Mucosa of rectum (tissue), 2 donors: Measurements from ENCODE around the gene ZMYND15.
A peak's percentile ranks its signal among the peaks of the same experiment; 100 is the strongest.

ENCODE experiments used
- H3K27ac ChIP-seq, 2 donors: one replicate each; pipeline ENCODE4 v1.7.0; 2013; ENCODE audit warnings: inconsistent platforms in 2 of 2, low read depth in 2 of 2, low read length in 2 of 2
- H3K27me3 ChIP-seq, 2 donors: one replicate each; pipeline ENCODE4 v1.7.0; 2013; ENCODE audit warnings: low read length in 2 of 2; ENCODE audit not compliant: control insufficient read depth in 2 of 2, insufficient read depth in 2 of 2
- H3K36me3 ChIP-seq, 2 donors: one replicate each; pipeline ENCODE4 v1.7.0; 2013; ENCODE audit warnings: low read length in 2 of 2; ENCODE audit not compliant: control insufficient read depth in 2 of 2, insufficient read depth in 2 of 2
- H3K4me1 ChIP-seq, 2 donors: one replicate each; pipeline ENCODE4 v1.7.0; 2013; ENCODE audit warnings: low read length in 2 of 2, mild to moderate bottlenecking in 1 of 2; ENCODE audit not compliant: control insufficient read depth in 2 of 2, insufficient read depth in 2 of 2
- H3K4me3 ChIP-seq, 2 donors: one replicate each; pipeline ENCODE4 v1.7.0; 2013; ENCODE audit warnings: low read length in 2 of 2
- H3K9ac ChIP-seq, 2 donors: one replicate each; pipeline ENCODE4 v1.7.0; 2013; ENCODE audit warnings: low read length in 2 of 2, low read depth in 1 of 2, mild to moderate bottlenecking in 1 of 2
- H3K9me3 ChIP-seq, 2 donors: one replicate each; pipeline ENCODE4 v1.7.0; 2013; ENCODE audit warnings: low read length in 2 of 2; ENCODE audit not compliant: control insufficient read depth in 2 of 2
- donor health status: healthy.
- donor health status: Normal muscosa, but diverticular disease.

The ZMYND15 gene

DNA sequence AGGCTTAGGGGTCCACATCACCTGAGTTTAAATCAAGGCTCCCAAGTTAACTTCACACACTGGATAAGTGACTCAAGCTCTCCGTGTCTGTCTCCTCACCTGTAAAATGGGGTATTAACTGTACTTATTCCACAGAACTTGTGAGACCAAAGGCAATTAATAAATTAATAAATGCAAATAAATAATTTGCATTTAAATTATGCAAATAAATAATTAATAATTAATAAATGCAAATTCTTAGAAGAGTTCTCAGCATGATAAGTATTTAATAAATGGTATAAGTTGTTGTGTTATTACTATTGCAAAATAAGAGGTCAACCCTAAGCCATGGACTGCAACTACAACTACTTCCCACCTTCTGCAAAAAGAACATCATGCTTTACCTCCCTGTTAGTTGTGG is 13.8 kb downstream of the ZMYND15 start:
- Histone ChIP-seq H3K4me1 (no peaks in the 10 kb centered on the region), H3K9ac (no peak overlapping the region), H3K27me3 (peaks cover 0 to 5% of the 10 kb centered on the region in 2 donors), H3K36me3 (no peaks in the 10 kb centered on the region), H3K9me3 (no peaks in the 10 kb centered on the region), H3K4me3 (no peak overlapping the region), H3K27ac (no peak overlapping the region)

DNA sequence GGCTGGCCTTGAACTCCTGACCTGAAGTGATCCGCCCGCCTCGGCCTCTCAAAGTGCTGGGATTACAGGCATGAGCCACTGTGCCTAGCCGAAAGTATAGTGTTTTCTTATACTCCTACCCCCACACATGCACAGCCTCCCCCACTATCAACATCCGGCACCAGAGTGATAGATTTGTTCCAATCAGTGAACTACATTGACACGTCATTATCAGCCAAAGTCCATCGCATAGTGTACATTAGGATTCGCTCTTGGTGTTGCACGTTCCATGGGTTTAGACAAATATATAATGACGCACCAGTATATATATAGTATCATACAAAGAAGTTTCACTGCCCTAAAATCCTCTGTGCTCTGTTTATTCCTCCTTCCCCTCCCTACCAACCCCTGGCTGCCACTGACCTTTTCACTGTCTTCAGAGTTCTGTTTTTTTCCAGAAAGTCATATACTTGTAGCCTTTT is 20.2 kb downstream of the ZMYND15 start:
- Histone ChIP-seq H3K4me3 (no peak overlapping the region), H3K27ac (no peak overlapping the region), H3K9me3 (no peaks in the 10 kb centered on the region), H3K4me1 (no peaks in the 10 kb centered on the region), H3K9ac (no peak overlapping the region), H3K36me3 (no peaks in the 10 kb centered on the region), H3K27me3 (no peaks in the 10 kb centered on the region)

DNA sequence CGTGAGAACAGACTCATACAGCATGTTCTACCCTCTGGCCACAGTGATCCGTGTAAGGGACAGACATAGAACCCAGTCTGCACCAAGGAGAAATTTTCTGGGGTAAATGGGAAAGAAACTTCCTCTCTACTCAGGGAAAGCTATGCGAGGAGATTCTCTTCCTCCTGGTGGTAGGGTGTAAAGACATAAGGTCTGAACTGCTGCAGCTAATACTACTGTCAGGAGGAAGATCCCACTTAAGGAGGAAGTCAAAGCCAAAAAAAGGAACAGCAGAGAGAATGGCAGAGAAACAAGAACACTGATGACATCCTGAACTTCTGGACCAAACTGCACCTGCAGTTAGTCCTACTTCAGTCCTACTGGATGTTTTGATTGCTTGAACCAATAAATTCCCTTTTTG is 25.0 kb downstream of the ZMYND15 start:
- Histone ChIP-seq H3K4me1 (no peaks in the 10 kb centered on the region), H3K9me3 (no peaks in the 10 kb centered on the region), H3K36me3 (no peaks in the 10 kb centered on the region), H3K9ac (no peak overlapping the region), H3K4me3 (no peak overlapping the region), H3K27me3 (no peaks in the 10 kb centered on the region), H3K27ac (peak overlapping the region in 1 of 2 donors; percentile 56)

DNA sequence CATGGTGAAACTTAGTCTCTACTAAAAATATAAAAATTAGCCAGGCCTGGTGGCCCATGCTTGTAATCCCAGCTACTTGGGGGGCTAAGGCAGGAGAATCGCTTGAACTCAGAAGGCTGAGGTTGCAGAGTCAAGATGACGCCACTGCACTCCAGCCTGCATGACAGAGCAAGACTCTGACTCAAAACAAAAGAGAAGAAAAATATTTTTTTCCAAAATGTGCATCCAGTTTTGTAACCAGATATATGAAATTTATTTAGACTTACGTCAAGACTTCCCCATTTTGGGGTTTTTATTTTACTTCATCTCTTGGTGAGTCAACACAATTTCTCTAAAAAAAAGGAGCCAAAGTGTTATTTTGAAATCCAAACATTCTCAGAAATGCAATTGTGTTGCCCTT is 26.6 kb downstream of the ZMYND15 start:
- H3K36me3 ChIP-seq = no peaks in the 10 kb centered on the region
- H3K9ac ChIP-seq = no peak overlapping the region
- H3K9me3 ChIP-seq = no peaks in the 10 kb centered on the region
- H3K27ac ChIP-seq = peak overlapping the region; percentile 43 to 47
- no peaks in the 10 kb centered on the region for H3K27me3 ChIP-seq
- H3K4me1 ChIP-seq = peaks cover 0 to under 1% of the 10 kb centered on the region in 2 donors
- H3K4me3 ChIP-seq = no peak overlapping the region

DNA sequence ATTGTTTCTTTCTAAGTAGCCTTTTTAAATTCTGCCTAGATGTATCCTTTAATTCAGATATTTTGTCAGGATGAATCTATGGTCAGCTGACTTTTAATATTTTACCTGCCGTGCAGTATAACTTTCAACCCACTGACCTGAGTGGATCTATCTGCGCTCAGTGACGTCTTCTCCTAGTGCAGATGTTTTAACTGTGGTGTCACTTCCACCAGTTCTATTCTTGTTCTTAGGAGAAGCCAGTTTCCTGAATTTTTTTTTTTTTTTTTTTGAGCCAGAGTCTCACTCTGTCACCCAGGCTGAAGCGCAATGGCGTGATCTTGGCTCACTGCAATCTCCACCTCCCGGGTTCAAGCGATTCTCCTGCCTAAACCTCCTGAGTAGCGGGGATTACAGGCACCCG is 27.1 kb downstream of the ZMYND15 start:
- Histone ChIP-seq H3K4me1 (peaks cover 4 to 5% of the 10 kb centered on the region in 2 donors), H3K4me3 (no peak overlapping the region), H3K27me3 (no peaks in the 10 kb centered on the region), H3K36me3 (no peaks in the 10 kb centered on the region), H3K9me3 (no peaks in the 10 kb centered on the region), H3K9ac (no peak overlapping the region), H3K27ac (peak overlapping the region; percentile 43 to 47)

DNA sequence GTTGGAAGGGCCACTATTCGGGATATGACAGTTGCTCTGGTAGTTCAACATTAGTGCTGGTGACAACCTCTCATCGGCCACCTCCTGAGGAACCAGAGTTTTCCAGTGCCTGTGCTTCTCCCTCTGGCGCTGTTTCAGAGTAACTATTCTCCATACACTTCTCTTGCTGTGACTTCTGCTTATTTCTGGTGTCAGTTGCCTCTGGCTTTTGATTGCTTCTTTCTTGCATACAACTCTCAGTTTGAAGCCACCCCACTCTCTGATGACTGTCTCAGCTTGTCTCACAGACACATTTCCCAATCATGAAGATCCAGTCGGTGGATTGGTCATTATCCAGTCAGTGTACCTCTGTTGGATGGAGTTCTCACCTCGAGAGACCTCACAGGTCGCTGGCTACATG is 28.7 kb downstream of the ZMYND15 start:
- no peaks in the 10 kb centered on the region for H3K36me3 ChIP-seq
- no peaks in the 10 kb centered on the region for H3K9me3 ChIP-seq
- H3K9ac ChIP-seq = no peak overlapping the region
- no peak overlapping the region for H3K27ac ChIP-seq
- H3K4me1 ChIP-seq = peaks cover 12 to 15% of the 10 kb centered on the region in 2 donors
- H3K4me3 ChIP-seq = no peak overlapping the region
- H3K27me3 ChIP-seq = no peaks in the 10 kb centered on the region

DNA sequence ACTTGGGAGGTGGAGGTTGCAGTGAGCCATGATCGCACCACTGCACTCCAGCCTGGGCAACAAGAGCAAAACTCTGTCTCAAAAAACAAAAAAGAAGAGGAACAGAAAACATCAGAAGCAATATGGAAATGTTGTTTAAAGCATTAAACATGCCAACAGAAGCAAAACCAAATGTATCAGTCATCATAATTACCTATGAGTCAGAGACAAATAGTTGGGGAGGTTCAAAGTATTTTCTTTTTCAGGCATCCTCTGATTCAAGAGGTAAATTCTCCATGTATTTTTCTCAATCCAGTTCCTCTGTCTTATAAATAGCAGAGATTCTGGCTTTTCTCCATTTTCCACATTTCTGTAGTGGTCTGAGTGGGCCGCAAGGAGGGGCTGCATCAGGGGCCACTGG is 30.0 kb downstream of the ZMYND15 start:
- Histone ChIP-seq H3K27ac (no peak overlapping the region), H3K9me3 (no peaks in the 10 kb centered on the region), H3K36me3 (no peaks in the 10 kb centered on the region), H3K4me3 (no peak overlapping the region), H3K4me1 (peaks cover 12 to 15% of the 10 kb centered on the region in 2 donors), H3K9ac (no peak overlapping the region), H3K27me3 (no peaks in the 10 kb centered on the region)

DNA sequence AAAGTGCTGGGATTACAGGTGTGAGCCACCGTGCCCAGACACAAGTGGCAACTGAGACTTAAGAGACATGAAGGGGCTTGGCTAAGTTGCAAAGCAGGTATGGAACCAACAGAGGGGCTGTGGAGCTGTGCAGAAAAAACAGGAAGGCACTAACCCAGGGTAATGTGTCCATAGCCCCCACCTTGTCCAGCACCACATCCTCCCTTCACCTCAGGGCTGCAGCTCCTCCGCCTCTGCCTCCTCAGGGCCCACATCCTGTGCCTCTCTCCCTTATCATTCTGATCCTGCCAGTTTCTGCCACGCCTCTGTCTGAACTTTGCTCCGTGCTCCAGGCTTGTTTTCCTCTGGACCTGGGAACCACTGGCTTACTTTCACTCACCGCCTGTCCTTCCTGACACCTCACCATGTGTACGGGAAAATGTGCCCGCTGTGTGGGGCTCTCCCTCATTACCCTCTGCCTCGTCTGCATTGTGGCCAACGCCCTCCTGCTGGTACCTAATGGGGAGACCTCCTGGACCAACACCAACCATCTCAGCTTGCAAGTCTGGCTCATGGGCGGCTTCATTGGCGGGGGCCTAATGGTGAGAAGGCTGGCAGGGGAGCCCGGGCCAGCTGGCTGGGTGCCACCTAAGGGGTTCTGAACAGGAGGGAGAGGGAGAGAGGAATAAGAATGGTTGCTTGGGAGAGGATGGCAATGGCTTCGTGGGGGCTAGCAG is 32.0 kb downstream of the ZMYND15 start, which contains the start of gene TM4SF5:
TSS of gene TM4SF5 (plus strand) at position 368 of the 716 bp plus-strand sequence. CDS start at position 405, 37 bp downstream.
- H3K9ac ChIP-seq = peak within 1 kb of the TSS; percentile 52 to 68
- H3K36me3 ChIP-seq = no peaks in the 10 kb centered on the region
- peak within 1 kb of the TSS; percentile 58 to 64 for H3K4me3 ChIP-seq
- no peaks in the 10 kb centered on the region for H3K27me3 ChIP-seq
- peak within 1 kb of the TSS; percentile 86 to 90 for H3K27ac ChIP-seq
- H3K4me1 ChIP-seq = peaks cover 12 to 15% of the 10 kb centered on the region in 2 donors
- H3K9me3 ChIP-seq = no peaks in the 10 kb centered on the region

DNA sequence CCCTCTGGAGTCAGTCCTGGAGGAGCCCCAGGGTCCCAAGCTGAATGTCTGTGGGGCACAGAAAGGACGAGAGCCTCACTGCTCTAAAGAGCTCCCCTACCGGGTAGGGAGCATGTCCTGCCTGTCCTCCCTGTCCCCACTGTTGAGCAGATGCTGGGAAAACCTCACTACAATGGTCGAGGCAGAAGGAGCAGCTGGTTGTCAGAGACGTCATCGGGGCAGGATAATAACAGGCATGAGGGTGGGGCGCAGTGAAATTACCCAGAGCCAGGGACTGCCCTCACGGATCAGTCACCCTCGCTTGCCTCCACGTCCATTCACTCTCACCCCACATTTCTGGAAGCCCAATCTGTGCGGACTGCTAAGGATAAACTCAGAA is 32.6 kb downstream of the ZMYND15 start:
- Histone ChIP-seq H3K4me1 (peaks cover 12 to 15% of the 10 kb centered on the region in 2 donors), H3K4me3 (peak overlapping the region; percentile 58 to 64), H3K27ac (peak overlapping the region; percentile 86 to 90), H3K36me3 (no peaks in the 10 kb centered on the region), H3K27me3 (no peaks in the 10 kb centered on the region), H3K9ac (peak overlapping the region; percentile 52 to 68), H3K9me3 (no peaks in the 10 kb centered on the region)

DNA sequence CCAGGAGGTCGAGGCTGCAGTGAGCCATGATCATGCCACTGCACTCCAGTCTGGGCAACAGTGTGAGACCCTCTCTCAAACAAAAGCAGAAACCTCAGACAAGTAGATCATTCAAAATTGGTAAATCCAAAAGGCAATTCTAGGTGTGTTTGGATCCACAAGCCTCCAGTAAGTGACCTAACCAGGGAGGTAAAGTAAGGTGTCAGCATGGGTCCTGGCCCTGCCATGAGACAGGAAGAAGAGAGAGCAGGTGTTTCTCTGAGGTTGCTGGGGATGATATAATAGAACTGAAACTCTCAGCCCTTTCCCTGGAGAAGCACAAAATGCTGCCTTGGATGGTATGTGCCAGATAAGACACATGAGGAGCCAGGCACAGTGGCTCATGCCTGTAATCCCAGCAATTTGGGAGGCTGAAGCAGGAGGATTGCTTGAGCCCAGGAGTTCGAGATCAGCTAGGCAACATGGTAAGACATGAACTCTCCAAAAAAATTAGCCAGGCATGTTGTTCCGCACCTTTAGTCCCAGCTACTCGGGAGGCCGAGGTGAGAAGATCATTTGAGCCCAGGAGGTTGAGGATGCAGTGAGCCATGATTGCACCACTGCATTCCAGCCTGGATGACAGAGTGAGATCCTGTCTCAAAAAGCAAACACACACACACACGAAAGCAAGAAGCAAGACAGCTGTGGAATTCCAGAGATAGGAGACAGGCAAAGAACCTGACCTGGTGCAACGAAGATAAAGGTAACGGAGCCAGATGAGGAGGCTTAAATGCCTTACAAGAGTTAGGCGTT is 38.5 kb downstream of the ZMYND15 start:
- Histone ChIP-seq H3K4me1 (no peaks in the 10 kb centered on the region), H3K9me3 (no peaks in the 10 kb centered on the region), H3K4me3 (no peak overlapping the region), H3K27me3 (no peaks in the 10 kb centered on the region), H3K27ac (no peak overlapping the region), H3K9ac (no peak overlapping the region), H3K36me3 (no peaks in the 10 kb centered on the region)
